ENCODE measurements around the gene NFATC3. TPM values are rescaled to one million over a fixed set of nuclear protein-coding genes. Genes with fewer than 3 reads are reported as not detected.

The NFATC3 gene
- total RNA-seq, 2 donors from 2014 or later, result 24.5 to 45.0 TPM

DNA sequence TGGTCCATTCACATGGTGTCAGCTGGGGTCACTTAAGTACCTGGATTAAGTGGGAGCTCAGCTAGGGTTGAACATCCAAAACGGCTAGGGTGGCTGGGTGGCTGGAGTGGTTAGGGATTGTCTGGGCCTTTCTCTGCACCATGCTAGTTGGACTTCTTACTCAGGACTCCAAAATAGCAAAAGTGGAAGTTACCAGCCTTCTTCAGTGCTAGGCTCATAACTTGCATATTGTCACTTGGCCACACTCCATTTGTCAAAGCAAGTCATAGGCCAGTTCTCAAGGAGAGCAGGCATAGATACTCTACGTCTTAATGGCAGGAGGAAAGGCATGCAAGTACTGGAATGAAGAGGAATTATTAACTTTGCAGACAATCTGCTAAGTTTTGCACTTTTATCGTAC lies 81.1 kb downstream of the NFATC3 start:
- no peak for DNase-seq (ENCODE audit: low spot score)
- Histone ChIP-seq H3K27me3 (no peaks in the 10 kb centered on the region), H3K27ac (no peak overlapping the region), H3K36me3 (no peaks in the 10 kb centered on the region), H3K4me3 (no peak overlapping the region), H3K9me3 (no peaks in the 10 kb centered on the region), H3K4me1 (no peaks in the 10 kb centered on the region)
- TF ChIP-seq, protein P1, sequence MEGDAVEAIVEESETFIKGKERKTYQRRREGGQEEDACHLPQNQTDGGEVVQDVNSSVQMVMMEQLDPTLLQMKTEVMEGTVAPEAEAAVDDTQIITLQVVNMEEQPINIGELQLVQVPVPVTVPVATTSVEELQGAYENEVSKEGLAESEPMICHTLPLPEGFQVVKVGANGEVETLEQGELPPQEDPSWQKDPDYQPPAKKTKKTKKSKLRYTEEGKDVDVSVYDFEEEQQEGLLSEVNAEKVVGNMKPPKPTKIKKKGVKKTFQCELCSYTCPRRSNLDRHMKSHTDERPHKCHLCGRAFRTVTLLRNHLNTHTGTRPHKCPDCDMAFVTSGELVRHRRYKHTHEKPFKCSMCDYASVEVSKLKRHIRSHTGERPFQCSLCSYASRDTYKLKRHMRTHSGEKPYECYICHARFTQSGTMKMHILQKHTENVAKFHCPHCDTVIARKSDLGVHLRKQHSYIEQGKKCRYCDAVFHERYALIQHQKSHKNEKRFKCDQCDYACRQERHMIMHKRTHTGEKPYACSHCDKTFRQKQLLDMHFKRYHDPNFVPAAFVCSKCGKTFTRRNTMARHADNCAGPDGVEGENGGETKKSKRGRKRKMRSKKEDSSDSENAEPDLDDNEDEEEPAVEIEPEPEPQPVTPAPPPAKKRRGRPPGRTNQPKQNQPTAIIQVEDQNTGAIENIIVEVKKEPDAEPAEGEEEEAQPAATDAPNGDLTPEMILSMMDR (IDR thresholded peaks at IDR 0.05), result no peak

DNA sequence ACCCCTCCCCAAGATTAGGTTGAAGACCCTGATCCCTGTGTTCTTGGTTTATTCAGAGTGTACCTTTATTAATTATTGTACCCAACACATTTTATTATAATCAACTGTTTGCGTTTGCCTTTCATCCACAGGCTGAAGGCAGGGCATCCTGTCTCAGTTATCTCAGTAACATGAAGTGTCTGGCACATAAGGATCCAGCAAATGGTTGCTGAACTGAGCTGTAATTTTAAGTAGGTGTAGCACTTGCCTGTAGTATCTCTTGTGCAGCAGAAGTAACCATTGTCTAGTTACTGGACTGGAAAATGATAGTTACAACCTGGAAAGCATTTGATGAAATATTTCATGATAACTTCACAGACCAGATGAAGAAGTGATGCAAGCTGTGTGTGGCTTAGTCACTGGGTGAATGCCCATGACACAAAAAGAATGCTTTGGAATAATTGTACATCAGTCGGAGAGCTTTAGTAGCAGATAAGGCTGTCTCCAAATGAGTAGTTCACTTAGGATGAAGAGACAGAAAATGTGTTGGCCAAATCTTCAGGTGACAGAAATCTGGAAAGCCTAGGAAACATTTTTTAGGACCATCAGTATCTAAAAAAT lies 94.1 kb downstream of the NFATC3 start:
- Histone ChIP-seq H3K4me1 (no peaks in the 10 kb centered on the region), H3K27me3 (no peaks in the 10 kb centered on the region), H3K27ac (no peak overlapping the region), H3K9me3 (no peaks in the 10 kb centered on the region), H3K4me3 (no peak overlapping the region), H3K36me3 (peaks cover 44% of the 10 kb centered on the region)
- TF ChIP-seq, protein P1 (IDR thresholded peaks at IDR 0.05), result no peak
- no peak for DNase-seq (ENCODE audit: low spot score)

DNA sequence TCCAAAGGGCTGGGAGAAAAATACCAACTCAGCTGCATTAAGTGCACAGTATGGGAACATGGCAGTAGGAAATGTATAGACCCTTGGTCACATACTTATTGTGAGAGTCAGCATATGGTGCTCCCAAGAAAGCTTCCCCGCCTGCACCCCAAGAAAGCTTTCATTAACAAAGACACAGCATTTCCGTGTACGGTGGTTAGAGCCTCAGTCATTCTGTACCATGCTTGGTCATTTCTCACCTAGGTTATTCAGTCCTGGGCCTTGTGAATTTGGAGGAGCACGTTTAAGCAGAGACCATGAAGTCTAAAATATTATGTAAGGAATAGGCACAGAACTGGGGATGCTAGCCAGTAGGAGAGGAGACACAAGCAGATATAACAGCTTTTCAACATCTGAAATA lies 94.7 kb downstream of the NFATC3 start:
- Histone ChIP-seq H3K27ac (no peak overlapping the region), H3K4me3 (no peak overlapping the region), H3K36me3 (peaks cover 40% of the 10 kb centered on the region), H3K27me3 (no peaks in the 10 kb centered on the region), H3K9me3 (no peaks in the 10 kb centered on the region), H3K4me1 (no peaks in the 10 kb centered on the region)
- DNase-seq (ENCODE audit: low spot score), result no peak
- TF ChIP-seq, protein P1 (IDR thresholded peaks at IDR 0.05), result no peak

DNA sequence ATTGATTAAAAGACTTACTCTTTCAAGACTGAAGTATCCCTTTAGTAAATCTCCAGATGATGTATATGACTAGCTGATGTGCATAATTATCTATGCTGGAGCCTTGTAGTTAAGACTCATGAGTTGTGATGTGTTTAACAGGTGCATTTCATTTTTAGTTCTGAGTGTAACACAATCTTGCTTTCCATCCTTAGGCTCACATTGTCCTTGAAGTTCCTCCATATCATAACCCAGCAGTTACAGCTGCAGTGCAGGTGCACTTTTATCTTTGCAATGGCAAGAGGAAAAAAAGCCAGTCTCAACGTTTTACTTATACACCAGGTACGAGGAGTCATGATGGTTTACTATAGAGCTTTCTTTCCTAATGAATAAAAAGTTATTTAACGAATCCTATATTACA lies 97.9 kb downstream of the NFATC3 start:
- no peak overlapping the region for H3K27ac ChIP-seq
- H3K9me3 ChIP-seq, result no peaks in the 10 kb centered on the region
- DNase-seq (ENCODE audit: low spot score), result no peak
- H3K27me3 ChIP-seq, result no peaks in the 10 kb centered on the region
- TF ChIP-seq, protein P1 (IDR thresholded peaks at IDR 0.05), result no peak
- H3K36me3 ChIP-seq, result peaks cover 56% of the 10 kb centered on the region
- H3K4me3 ChIP-seq, result no peak overlapping the region
- no peaks in the 10 kb centered on the region for H3K4me1 ChIP-seq

DNA sequence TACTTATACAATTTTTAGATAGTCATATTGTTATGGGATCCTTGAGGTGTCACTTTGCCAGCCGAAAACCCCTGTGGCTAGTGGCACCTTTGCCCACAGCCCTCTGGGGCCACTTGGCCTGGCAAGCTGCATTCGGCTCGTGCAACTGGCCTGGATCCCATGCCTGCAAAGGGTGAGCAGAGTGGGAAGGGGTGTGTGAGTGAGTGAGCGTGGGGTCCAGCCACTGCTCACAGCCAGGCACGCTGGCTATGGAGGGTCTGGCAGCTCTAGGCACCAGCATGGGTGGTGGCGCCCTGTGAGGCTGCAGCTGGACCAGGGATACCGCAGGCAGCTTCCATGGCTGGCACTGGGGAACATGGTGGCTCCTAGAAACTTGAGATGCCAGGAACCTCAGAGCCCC lies 101.7 kb downstream of the NFATC3 start:
- DNase-seq (ENCODE audit: low spot score), result no peak
- TF ChIP-seq, protein P1 (IDR thresholded peaks at IDR 0.05), result no peak
- Histone ChIP-seq H3K9me3 (no peaks in the 10 kb centered on the region), H3K36me3 (peaks cover 57% of the 10 kb centered on the region), H3K27me3 (no peaks in the 10 kb centered on the region), H3K4me1 (no peaks in the 10 kb centered on the region), H3K27ac (no peak overlapping the region), H3K4me3 (no peak overlapping the region)

DNA sequence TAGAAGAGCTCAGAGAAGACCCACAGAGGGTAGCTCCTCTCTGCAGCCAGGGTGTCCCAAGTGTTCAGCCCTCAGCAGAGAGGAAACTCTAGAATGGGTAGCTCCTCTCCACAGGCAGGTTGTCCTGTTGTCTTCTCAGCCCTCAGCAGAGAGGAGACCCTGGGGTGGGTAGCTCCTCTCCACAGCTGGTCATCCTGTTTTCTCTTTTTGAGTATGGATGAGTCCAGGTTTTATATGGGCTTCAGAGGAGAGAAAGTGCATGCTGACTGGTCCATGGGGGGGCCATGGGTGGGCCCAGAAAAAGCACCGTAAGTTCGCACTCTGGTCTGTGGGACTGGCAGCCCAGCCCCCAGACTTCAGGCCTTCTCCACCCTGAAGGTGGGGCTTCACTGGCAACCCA lies 102.3 kb downstream of the NFATC3 start:
- no peaks in the 10 kb centered on the region for H3K9me3 ChIP-seq
- H3K27me3 ChIP-seq, result no peaks in the 10 kb centered on the region
- H3K4me1 ChIP-seq, result no peaks in the 10 kb centered on the region
- TF ChIP-seq, protein P1 (IDR thresholded peaks at IDR 0.05), result no peak
- H3K4me3 ChIP-seq, result no peak overlapping the region
- H3K36me3 ChIP-seq, result peaks cover 52% of the 10 kb centered on the region
- DNase-seq (ENCODE audit: low spot score), result no peak
- no peak overlapping the region for H3K27ac ChIP-seq
